SIG-M5 treated with dmso at 0.1 percent for 504 hours (cell line): Measurements from ENCODE around the gene PHYHIPL.
A peak's percentile ranks its signal among the peaks of the same experiment; 100 is the strongest.

Source experiments
- DNase-seq: peaks from one replicate; lab custom pipeline; 2025; ENCODE audit not compliant: unreplicated experiment; lab: John Stamatoyannopoulos, UW

The PHYHIPL gene

GRCh38 chr10:59176241-59177030 lies at the start of gene PHYHIPL:
Gene PHYHIPL, plus strand, starts transcription at chr10:59176643. Its CDS starts 211 bp downstream, at chr10:59176854.
- no peak for DNase-seq

- no peak for DNase-seq
Observed at GRCh38 chr10:59126991-59127390, 49.5 kb upstream of the PHYHIPL start.

GRCh38 chr10:59127991-59128390 lies 48.5 kb upstream of the PHYHIPL start:
- no peak for DNase-seq

- DNase-seq, result no peak
Observed at GRCh38 chr10:59129867-59130266, 46.6 kb upstream of the PHYHIPL start.

GRCh38 chr10:59131666-59132065 lies 44.8 kb upstream of the PHYHIPL start:
- DNase-seq, result no peak

GRCh38 chr10:59133841-59134593 lies 42.4 kb upstream of the PHYHIPL start:
- DNase-seq, result no peak

GRCh38 chr10:59134785-59135184 lies 41.7 kb upstream of the PHYHIPL start:
- no peak for DNase-seq

GRCh38 chr10:59135275-59135674 lies 41.2 kb upstream of the PHYHIPL start:
- no peak for DNase-seq

- DNase-seq, result no peak
Observed at GRCh38 chr10:59138052-59138451, 38.4 kb upstream of the PHYHIPL start.

GRCh38 chr10:59143544-59143943 lies 32.9 kb upstream of the PHYHIPL start:
- DNase-seq, result no peak

GRCh38 chr10:59148701-59149100 lies 27.7 kb upstream of the PHYHIPL start:
- DNase-seq, result no peak

GRCh38 chr10:59155556-59155955 lies 20.9 kb upstream of the PHYHIPL start:
- DNase-seq, result no peak

GRCh38 chr10:59167512-59167911 lies 8.9 kb upstream of the PHYHIPL start:
- no peak for DNase-seq

- no peak for DNase-seq
Observed at GRCh38 chr10:59172567-59172966, 3.9 kb upstream of the PHYHIPL start.

GRCh38 chr10:59173414-59173813 lies 3.0 kb upstream of the PHYHIPL start:
- DNase-seq, result no peak

GRCh38 chr10:59175538-59176240 lies 754 bp upstream of the PHYHIPL start:
- DNase-seq, result no peak

GRCh38 chr10:59177031-59177797 lies 771 bp downstream of the PHYHIPL start:
- DNase-seq, result no peak

GRCh38 chr10:59177836-59178235 lies 1.4 kb downstream of the PHYHIPL start:
- DNase-seq, result no peak

- DNase-seq, result no peak
Observed at GRCh38 chr10:59179068-59179467, 2.6 kb downstream of the PHYHIPL start.

- no peak for DNase-seq
Observed at GRCh38 chr10:59180689-59181270, 4.3 kb downstream of the PHYHIPL start.

- peak; percentile 1 for DNase-seq
Observed at GRCh38 chr10:59181668-59182067, 5.2 kb downstream of the PHYHIPL start.
